Measurements from ENCODE around the gene MZF1.

GRCh38 chr19:58520257-58520599 lies 52.9 kb downstream of the MZF1 start:
- TF ChIP-seq TEAD4 (IDR thresholded peaks at IDR 0.05; ENCODE audit: low read length) (no peak), TEAD4 (CRISPR knock-in tag; IDR thresholded peaks at IDR 0.05; ENCODE audit: borderline replicate concordance) (no peak), ZNF668 (CRISPR knock-in tag; IDR thresholded peaks at IDR 0.05) (no peak), RAD21 (CRISPR knock-in tag; conservative IDR thresholded peaks at IDR 0.05 in 1 of 2, IDR thresholded peaks at IDR 0.05 in 1 of 2) (no peak), REST (IDR thresholded peaks at IDR 0.05; ENCODE audit: borderline replicate concordance) (no peak), REST (CRISPR knock-in tag; IDR thresholded peaks at IDR 0.05; ENCODE audit: low read depth) (no peak), ZNF24 (IDR thresholded peaks at IDR 0.05) (no peak), NCOA1 (IDR thresholded peaks at IDR 0.05; ENCODE audit: low read depth) (no peak), RFX5 (IDR thresholded peaks at IDR 0.05; ENCODE audit: low read depth, low read length) (no peak), SIX5 (IDR thresholded peaks at IDR 0.05; ENCODE audit: borderline replicate concordance in 1 of 2, insufficient read depth in 1 of 2, low read depth in 1 of 2, low read length in 2 of 2) (no peak), NFIC (IDR thresholded peaks at IDR 0.05) (no peak), CREB1 (IDR thresholded peaks at IDR 0.05) (no peak), CREB1 (CRISPR knock-in tag; IDR thresholded peaks at IDR 0.05) (no peak), ATF7 (IDR thresholded peaks at IDR 0.05) (no peak)
- TF ChIP-seq, protein P1, sequence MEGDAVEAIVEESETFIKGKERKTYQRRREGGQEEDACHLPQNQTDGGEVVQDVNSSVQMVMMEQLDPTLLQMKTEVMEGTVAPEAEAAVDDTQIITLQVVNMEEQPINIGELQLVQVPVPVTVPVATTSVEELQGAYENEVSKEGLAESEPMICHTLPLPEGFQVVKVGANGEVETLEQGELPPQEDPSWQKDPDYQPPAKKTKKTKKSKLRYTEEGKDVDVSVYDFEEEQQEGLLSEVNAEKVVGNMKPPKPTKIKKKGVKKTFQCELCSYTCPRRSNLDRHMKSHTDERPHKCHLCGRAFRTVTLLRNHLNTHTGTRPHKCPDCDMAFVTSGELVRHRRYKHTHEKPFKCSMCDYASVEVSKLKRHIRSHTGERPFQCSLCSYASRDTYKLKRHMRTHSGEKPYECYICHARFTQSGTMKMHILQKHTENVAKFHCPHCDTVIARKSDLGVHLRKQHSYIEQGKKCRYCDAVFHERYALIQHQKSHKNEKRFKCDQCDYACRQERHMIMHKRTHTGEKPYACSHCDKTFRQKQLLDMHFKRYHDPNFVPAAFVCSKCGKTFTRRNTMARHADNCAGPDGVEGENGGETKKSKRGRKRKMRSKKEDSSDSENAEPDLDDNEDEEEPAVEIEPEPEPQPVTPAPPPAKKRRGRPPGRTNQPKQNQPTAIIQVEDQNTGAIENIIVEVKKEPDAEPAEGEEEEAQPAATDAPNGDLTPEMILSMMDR (IDR thresholded peaks at IDR 0.05 in 2 of 3, conservative IDR thresholded peaks at IDR 0.05 in 1 of 3; ENCODE audit: insufficient read depth in 2 of 3, low read depth in 1 of 3, low read length in 3 of 3) = no peak
- TF ChIP-seq, protein P2, sequence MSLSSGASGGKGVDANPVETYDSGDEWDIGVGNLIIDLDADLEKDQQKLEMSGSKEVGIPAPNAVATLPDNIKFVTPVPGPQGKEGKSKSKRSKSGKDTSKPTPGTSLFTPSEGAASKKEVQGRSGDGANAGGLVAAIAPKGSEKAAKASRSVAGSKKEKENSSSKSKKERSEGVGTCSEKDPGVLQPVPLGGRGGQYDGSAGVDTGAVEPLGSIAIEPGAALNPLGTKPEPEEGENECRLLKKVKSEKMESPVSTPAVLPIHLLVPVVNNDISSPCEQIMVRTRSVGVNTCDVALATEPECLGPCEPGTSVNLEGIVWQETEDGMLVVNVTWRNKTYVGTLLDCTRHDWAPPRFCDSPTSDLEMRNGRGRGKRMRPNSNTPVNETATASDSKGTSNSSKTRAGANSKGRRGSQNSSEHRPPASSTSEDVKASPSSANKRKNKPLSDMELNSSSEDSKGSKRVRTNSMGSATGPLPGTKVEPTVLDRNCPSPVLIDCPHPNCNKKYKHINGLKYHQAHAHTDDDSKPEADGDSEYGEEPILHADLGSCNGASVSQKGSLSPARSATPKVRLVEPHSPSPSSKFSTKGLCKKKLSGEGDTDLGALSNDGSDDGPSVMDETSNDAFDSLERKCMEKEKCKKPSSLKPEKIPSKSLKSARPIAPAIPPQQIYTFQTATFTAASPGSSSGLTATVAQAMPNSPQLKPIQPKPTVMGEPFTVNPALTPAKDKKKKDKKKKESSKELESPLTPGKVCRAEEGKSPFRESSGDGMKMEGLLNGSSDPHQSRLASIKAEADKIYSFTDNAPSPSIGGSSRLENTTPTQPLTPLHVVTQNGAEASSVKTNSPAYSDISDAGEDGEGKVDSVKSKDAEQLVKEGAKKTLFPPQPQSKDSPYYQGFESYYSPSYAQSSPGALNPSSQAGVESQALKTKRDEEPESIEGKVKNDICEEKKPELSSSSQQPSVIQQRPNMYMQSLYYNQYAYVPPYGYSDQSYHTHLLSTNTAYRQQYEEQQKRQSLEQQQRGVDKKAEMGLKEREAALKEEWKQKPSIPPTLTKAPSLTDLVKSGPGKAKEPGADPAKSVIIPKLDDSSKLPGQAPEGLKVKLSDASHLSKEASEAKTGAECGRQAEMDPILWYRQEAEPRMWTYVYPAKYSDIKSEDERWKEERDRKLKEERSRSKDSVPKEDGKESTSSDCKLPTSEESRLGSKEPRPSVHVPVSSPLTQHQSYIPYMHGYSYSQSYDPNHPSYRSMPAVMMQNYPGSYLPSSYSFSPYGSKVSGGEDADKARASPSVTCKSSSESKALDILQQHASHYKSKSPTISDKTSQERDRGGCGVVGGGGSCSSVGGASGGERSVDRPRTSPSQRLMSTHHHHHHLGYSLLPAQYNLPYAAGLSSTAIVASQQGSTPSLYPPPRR (CRISPR knock-in tag; IDR thresholded peaks at IDR 0.05; ENCODE audit: borderline replicate concordance) = no peak
- TF ChIP-seq, protein P3, sequence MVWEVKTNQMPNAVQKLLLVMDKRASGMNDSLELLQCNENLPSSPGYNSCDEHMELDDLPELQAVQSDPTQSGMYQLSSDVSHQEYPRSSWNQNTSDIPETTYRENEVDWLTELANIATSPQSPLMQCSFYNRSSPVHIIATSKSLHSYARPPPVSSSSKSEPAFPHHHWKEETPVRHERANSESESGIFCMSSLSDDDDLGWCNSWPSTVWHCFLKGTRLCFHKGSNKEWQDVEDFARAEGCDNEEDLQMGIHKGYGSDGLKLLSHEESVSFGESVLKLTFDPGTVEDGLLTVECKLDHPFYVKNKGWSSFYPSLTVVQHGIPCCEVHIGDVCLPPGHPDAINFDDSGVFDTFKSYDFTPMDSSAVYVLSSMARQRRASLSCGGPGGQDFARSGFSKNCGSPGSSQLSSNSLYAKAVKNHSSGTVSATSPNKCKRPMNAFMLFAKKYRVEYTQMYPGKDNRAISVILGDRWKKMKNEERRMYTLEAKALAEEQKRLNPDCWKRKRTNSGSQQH (CRISPR knock-in tag; IDR thresholded peaks at IDR 0.05) = no peak

Data from K562 (cell line).